IMR-90 (cell line): ENCODE data around the gene PCNX2. TPM values are rescaled to one million over a fixed set of nuclear protein-coding genes. Genes with fewer than 3 reads are reported as not detected.

Experiments
- ATAC-seq: fragments of 200-7000 bp; cut with Tn5 transposase; 2 replicates; pipeline ENCODE4 v1.9.1; 2020; ENCODE audit warnings: low read depth, mild to moderate bottlenecking, moderate library complexity
- BruUV-seq: library from RNA; stranded (reverse); fragments of 400-500 nt; replicated peaks from 2 replicates; lab custom pipeline; 2021; lab: Mats Ljungman, UMichigan
- CTCF ChIA-PET: fragments of 300-600 bp; formaldehyde crosslinking; extraction: SDS; loops from one replicate; lab custom pipeline; 2021; ENCODE audit warnings: antibody characterized with exemption; lab: Yijun Ruan, JAX
- POLR2A ChIA-PET: fragments of 300-600 bp; sonication (Branson Sonifier 250); formaldehyde crosslinking; loops from one replicate; lab custom pipeline; 2022; ENCODE audit warnings: antibody characterized with exemption; ENCODE audit not compliant: unreplicated experiment; lab: Charles Lee
- DNase-seq: peaks from one replicate; pipeline ENCODE4 v3.0.0; 2013
- H2AFZ ChIP-seq: replicated peaks from 2 replicates; pipeline ENCODE3; 2013; ENCODE audit warnings: low read length, mild to moderate bottlenecking; ENCODE audit not compliant: poor library complexity
- H2AK5ac ChIP-seq: 2 replicates; pipeline ENCODE4 v1.6.1; 2013; ENCODE audit warnings: low read depth, low read length, inconsistent platforms
- H2AK9ac ChIP-seq: replicated peaks from 2 replicates; pipeline ENCODE3; 2013; ENCODE audit warnings: mild to moderate bottlenecking, low read depth, low read length, moderate library complexity; ENCODE audit not compliant: poor library complexity
- H2BK120ac ChIP-seq: 2 replicates; pipeline ENCODE4 v1.6.1; 2013; ENCODE audit warnings: low read depth, low read length, inconsistent platforms
- H2BK15ac ChIP-seq: 3 replicates; pipeline ENCODE4 v1.6.1; 2013; ENCODE audit warnings: low read depth, low read length, inconsistent platforms
- H2BK20ac ChIP-seq: 2 replicates; pipeline ENCODE4 v1.6.1; 2013; ENCODE audit warnings: low read depth, mild to moderate bottlenecking, inconsistent platforms, low read length, moderate library complexity
- H2BK5ac ChIP-seq: 2 replicates; pipeline ENCODE4 v1.6.1; 2013; ENCODE audit warnings: mild to moderate bottlenecking, low read depth, low read length, inconsistent platforms; ENCODE audit not compliant: poor library complexity, severe bottlenecking
- H3K14ac ChIP-seq: replicated peaks from 2 replicates; pipeline ENCODE4 v1.6.1; 2013; ENCODE audit warnings: low read depth, low read length, inconsistent platforms
- H3K18ac ChIP-seq: 2 replicates; pipeline ENCODE4 v1.6.1; 2013; ENCODE audit warnings: low read depth, low read length, control low read depth
- H3K23ac ChIP-seq: 2 replicates; pipeline ENCODE4 v1.6.1; 2013; ENCODE audit warnings: low read depth, low read length, inconsistent platforms
- H3K27ac ChIP-seq: 2 replicates; pipeline ENCODE4 v1.5.1; 2013; ENCODE audit warnings: mild to moderate bottlenecking, control low read depth, low read length; ENCODE audit not compliant: insufficient read depth
- H3K27me3 ChIP-seq: 2 replicates; pipeline ENCODE4 v1.6.1; 2013; ENCODE audit warnings: low read length; ENCODE audit not compliant: control insufficient read depth, insufficient read depth
- H3K36me3 ChIP-seq: 2 replicates; pipeline ENCODE4 v1.6.1; 2013; ENCODE audit warnings: low read length, mixed read lengths; ENCODE audit not compliant: control insufficient read depth, insufficient read depth
- H3K4ac ChIP-seq: 2 replicates; pipeline ENCODE4 v1.6.1; 2013; ENCODE audit warnings: low read depth, low read length, inconsistent platforms
- H3K4me1 ChIP-seq: 2 replicates; pipeline ENCODE4 v1.6.1; 2013; ENCODE audit warnings: low read length, mixed read lengths; ENCODE audit not compliant: control insufficient read depth, insufficient read depth
- H3K4me2 ChIP-seq: 2 replicates; pipeline ENCODE4 v1.6.1; 2013; ENCODE audit warnings: low read depth, mild to moderate bottlenecking, control low read depth, low read length, moderate library complexity
- H3K4me3 ChIP-seq: 2 replicates; pipeline ENCODE4 v1.5.1; 2013; ENCODE audit warnings: low read depth, mild to moderate bottlenecking, control low read depth, low read length, moderate library complexity; ENCODE audit not compliant: insufficient read depth
- H3K56ac ChIP-seq: 2 replicates; pipeline ENCODE4 v1.6.1; 2013; ENCODE audit warnings: low read length, inconsistent platforms; ENCODE audit not compliant: insufficient read depth; ENCODE audit errors: extremely low read depth
- H3K79me1 ChIP-seq, 2 experiments: 2 replicates each; pipeline ENCODE4 v1.6.1; 2013; ENCODE audit warnings: low read length in 2 of 2, inconsistent platforms in 1 of 2, low read depth in 1 of 2
- H3K9ac ChIP-seq: 2 replicates; pipeline ENCODE4 v1.6.1; 2013; ENCODE audit warnings: low read depth, low read length, control low read depth
- H3K9me1 ChIP-seq: 2 replicates; pipeline ENCODE4 v1.6.1; 2013; ENCODE audit warnings: low read length, inconsistent platforms; ENCODE audit not compliant: insufficient read depth
- H3K9me3 ChIP-seq: 2 replicates; pipeline ENCODE4 v1.6.1; 2013; ENCODE audit warnings: low read length; ENCODE audit not compliant: control insufficient read depth, insufficient read depth
- H4K20me1 ChIP-seq: 2 replicates; pipeline ENCODE4 v1.6.1; 2013; ENCODE audit warnings: low read length, inconsistent platforms; ENCODE audit not compliant: insufficient read depth
- H4K5ac ChIP-seq: 2 replicates; pipeline ENCODE4 v1.6.1; 2013; ENCODE audit warnings: mild to moderate bottlenecking, low read depth, low read length, control low read depth
- H4K8ac ChIP-seq, 2 experiments: 2 replicates each; pipeline ENCODE4 v1.6.1; 2013; ENCODE audit warnings: low read depth in 2 of 2, low read length in 2 of 2, control low read depth in 1 of 2, inconsistent platforms in 1 of 2
- H4K91ac ChIP-seq: 2 replicates; pipeline ENCODE4 v1.6.1; 2013; ENCODE audit warnings: low read depth, low read length, inconsistent platforms; ENCODE audit not compliant: insufficient read depth
- MAFK ChIP-seq: IDR thresholded peaks from 2 replicates; pipeline ENCODE4 v1.6.1; 2012; ENCODE audit warnings: low read depth, low read length, improper control_type of control experiment
- WGBS, 2 experiments: methylation state at CpG; one replicate each; pipeline versions ENCODE4 v1.1.5 to v1.1.7; 2013; ENCODE audit warnings: missing lambda C conversion rate in 2 of 2; ENCODE audit not compliant: insufficient read length in 1 of 2; ENCODE audit errors: extremely low coverage in 2 of 2; 5-methylcytosine and 5-hydroxymethylcytosine counted together
- dilution Hi-C: fragments of 300-500 bp; cut with HindIII; formaldehyde crosslinking; loops from one replicate; pipeline ENCODE4 v1.14.3; 2018; ENCODE audit warnings: low sequenced_read_pairs; ENCODE audit not compliant: unreplicated experiment
- in situ Hi-C: fragments of 300-500 bp; cut with MboI; formaldehyde crosslinking; loops from 3 replicates; pipeline ENCODE4 v1.14.3; 2019; ENCODE audit warnings: low sequenced_read_pairs, inconsistent platforms, mixed read lengths
- intact Hi-C: fragments of 100-400 bp; cut with micrococcal nuclease; formaldehyde crosslinking; loops from 2 replicates; pipeline ENCODE4 v1.10.0; 2022
- polyA plus RNA-seq, 3 experiments: library from polyadenylated mRNA; depleted of rRNA; stranded (reverse); fragments of >200 nt; gene quantifications; 2 replicates each; pipeline ENCODE4 v1.2.3, GENCODE V29; 2012; ENCODE audit warnings: low replicate concordance in 1 of 3
- total RNA-seq: library from RNA; depleted of rRNA; stranded (reverse); fragments of >200 nt; gene quantifications from 2 replicates; pipeline ENCODE4 v1.2.3, GENCODE V29; 2012

Gene PCNX2
- total and polyA plus RNA-seq, 2 of the 4 experiments (the other 2 are of a cell fraction) = 15.9 to 22.6 TPM

GRCh38 chr1:232980355-232980978 lies 315.1 kb downstream of the PCNX2 start:
- CTCF ChIA-PET = interaction anchor here (1.5 kb wide), 1 partner anchor 20 kb away, joined by 4 read pairs; no protein-coding TSS in a partner anchor
- Histone ChIP-seq H3K27ac (no peak overlapping the region), H3K79me1 (no peaks in the 10 kb centered on the region), H3K36me3 (peaks cover 18% of the 10 kb centered on the region; the same call in 1 of the 2 replicates), H2BK20ac (no peak overlapping the region), H3K56ac (no peak overlapping the region), H2AK5ac (peak overlapping the region; percentile 25; the same call in 1 of the 2 replicates), H3K27me3 (no peaks in the 10 kb centered on the region), H3K9me1 (peaks cover 20% of the 10 kb centered on the region), H4K8ac (no peak overlapping the region), H2AK9ac (no peak overlapping the region), H4K20me1 (no peaks in the 10 kb centered on the region), H2AFZ (no peak overlapping the region), H3K4me1 (peaks cover 17% of the 10 kb centered on the region), H3K4me3 (no peak overlapping the region), H4K91ac (peak overlapping the region; percentile 5; the same call in 1 of the 2 replicates), H3K14ac (no peak overlapping the region), H3K18ac (peak overlapping the region; percentile 16; the same call in 1 of the 2 replicates), H2BK120ac (no peak overlapping the region; the same call in 1 of the 2 replicates), H3K23ac (no peak overlapping the region), H3K4ac (peak overlapping the region; percentile 34; the same call in 1 of the 2 replicates), H3K9ac (no peak overlapping the region), H4K5ac (no peak overlapping the region; the same call in 1 of the 2 replicates), H3K9me3 (no peaks in the 10 kb centered on the region), H2BK15ac (no peak overlapping the region), H2BK5ac (no peak overlapping the region), H3K4me2 (no peak overlapping the region)
- no peak for TF ChIP-seq MAFK
- ATAC-seq (no peak), DNase-seq (peak; percentile 23)
- POLR2A ChIA-PET = no interaction called here
- in situ Hi-C loops (no loop called here), intact Hi-C loops (no loop called here), dilution Hi-C loops (no loop called here)
- WGBS, 2 experiments = 20% methylated on average over 1 of the region's 13 CpGs; no CpG with 5 or more reads in 1 of the 2 experiments
- no TSS peak for BruUV-seq
